ENCODE data around the gene PLXNA2. TPM values are rescaled to one million over a fixed set of nuclear protein-coding genes. Genes with fewer than 3 reads are reported as not detected.
A peak's percentile ranks its signal among the peaks of the same experiment; 100 is the strongest.

The PLXNA2 gene
- total RNA-seq, 2 experiments from 2014 or later: 0.15 to 0.26 TPM

DNA sequence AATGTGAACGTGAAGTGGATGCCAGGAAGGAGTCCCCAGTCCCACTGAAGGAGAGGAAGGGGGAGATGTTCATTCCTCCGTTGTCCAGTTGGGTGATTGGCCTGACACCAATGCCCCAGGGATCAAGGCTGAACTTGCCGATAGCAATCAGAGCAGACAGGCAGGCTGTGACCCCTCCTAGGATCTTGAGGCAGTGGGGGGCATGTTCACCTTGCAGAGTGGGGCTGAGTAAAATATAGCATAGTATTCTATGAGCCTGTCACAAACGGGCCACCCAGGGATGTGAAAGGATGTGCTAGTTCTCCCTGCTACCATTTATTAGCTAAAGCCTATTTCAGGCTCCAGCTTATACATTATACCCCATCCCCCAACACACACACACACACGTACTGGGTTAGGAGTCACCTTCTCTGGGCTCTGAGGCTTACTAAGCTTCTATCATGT, 252.6 kb downstream of the PLXNA2 start:
- DNase-seq (peak; percentile 31), ATAC-seq (no peak)
- H3K9me3 Mint-ChIP-seq (ENCODE audit: low read depth): no peaks in the 10 kb centered on the region
- CTCF ChIA-PET: no interaction called here
- H3K4me3 Mint-ChIP-seq: no peak overlapping the region
- no peak overlapping the region for H3K27ac Mint-ChIP-seq
- H3K27me3 Mint-ChIP-seq: peaks cover 23% of the 10 kb centered on the region
- H3K36me3 Mint-ChIP-seq: no peaks in the 10 kb centered on the region
- no peaks in the 10 kb centered on the region for H3K4me1 Mint-ChIP-seq

DNA sequence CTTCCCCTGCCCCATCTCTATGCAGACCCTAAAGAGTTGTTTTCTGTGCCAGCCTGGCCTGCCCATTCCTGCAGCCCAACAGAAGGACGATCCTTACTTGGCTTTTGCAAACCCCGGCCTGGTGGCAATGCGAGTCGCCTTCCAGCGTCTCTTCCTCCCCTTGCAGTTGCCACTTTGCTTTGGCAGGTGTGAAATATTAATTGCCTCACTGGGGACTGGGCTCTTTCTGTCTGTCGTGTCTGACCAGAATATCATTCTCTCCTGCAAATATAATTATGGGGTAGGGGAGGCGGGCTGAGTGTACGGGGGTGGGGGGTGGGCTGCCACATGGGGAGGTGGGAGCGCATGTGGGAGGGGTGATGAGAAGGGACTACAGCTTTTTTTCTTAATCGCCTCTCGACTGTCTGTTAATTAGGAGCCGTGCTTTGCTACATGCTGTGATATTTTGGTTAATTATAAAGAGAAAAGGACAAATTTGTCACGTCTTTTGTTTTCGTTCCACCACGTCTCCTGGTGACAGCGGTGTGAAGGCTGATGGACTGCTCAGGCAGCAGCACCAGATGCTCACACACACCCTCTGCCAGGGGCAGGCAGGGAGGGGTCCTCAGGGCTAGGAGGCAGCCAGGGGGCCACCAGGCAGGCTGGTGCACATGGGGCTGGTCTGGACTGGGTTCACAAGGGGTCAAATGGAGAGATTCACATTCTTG, 253.2 kb downstream of the PLXNA2 start:
- H3K9me3 Mint-ChIP-seq (ENCODE audit: low read depth): no peaks in the 10 kb centered on the region
- H3K36me3 Mint-ChIP-seq: no peaks in the 10 kb centered on the region
- H3K27ac Mint-ChIP-seq: no peak overlapping the region
- CTCF ChIA-PET: no interaction called here
- ATAC-seq (no peak), DNase-seq (peak; percentile 23)
- peaks cover 25% of the 10 kb centered on the region for H3K27me3 Mint-ChIP-seq
- H3K4me3 Mint-ChIP-seq: no peak overlapping the region
- no peaks in the 10 kb centered on the region for H3K4me1 Mint-ChIP-seq

DNA sequence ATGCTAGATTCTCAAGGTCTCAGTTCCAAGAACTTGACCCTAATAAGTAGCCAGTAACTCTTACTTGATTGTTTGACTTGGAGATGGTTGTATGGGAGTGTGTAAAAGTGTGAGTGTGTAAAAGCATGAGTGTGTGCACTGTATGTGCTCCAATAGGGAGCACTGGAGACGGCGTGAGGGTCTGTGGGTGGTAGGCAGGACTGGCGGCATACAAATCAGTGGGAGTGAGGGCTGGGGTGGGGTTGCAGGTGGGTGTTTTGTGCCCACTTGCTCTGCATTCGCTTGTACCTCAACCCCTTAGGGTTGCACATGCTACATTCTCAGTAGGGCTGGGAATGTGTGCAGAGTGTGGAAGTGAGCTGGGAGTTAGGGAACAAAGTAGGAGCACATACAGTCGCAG, 253.7 kb downstream of the PLXNA2 start:
- H3K4me3 Mint-ChIP-seq: no peak overlapping the region
- no peaks in the 10 kb centered on the region for H3K36me3 Mint-ChIP-seq
- peak; percentile 15 for DNase-seq
- CTCF ChIA-PET: no interaction called here
- H3K9me3 Mint-ChIP-seq (ENCODE audit: low read depth): no peaks in the 10 kb centered on the region
- peaks cover 24% of the 10 kb centered on the region for H3K27me3 Mint-ChIP-seq
- no peaks in the 10 kb centered on the region for H3K4me1 Mint-ChIP-seq
- no peak overlapping the region for H3K27ac Mint-ChIP-seq
- ATAC-seq: no peak

- CTCF ChIA-PET: no interaction called here
- no peaks in the 10 kb centered on the region for H3K4me1 Mint-ChIP-seq
- no peak overlapping the region for H3K4me3 Mint-ChIP-seq
These were observed 255.6 kb downstream of the PLXNA2 start for GRCh38 chr1:207988326-207989165.

GRCh38 chr1:207987164-207987563, 257.0 kb downstream of the PLXNA2 start:
- ATAC-seq: no peak
- no peak overlapping the region for H3K27ac Mint-ChIP-seq
- H3K36me3 Mint-ChIP-seq: no peaks in the 10 kb centered on the region
- DNase-seq: peak; percentile 1
- CTCF ChIA-PET: no interaction called here
- no peak overlapping the region for H3K4me3 Mint-ChIP-seq
- H3K27me3 Mint-ChIP-seq: peaks cover 20% of the 10 kb centered on the region
- H3K4me1 Mint-ChIP-seq: no peaks in the 10 kb centered on the region
- H3K9me3 Mint-ChIP-seq (ENCODE audit: low read depth): no peaks in the 10 kb centered on the region

More at GRCh38 chr1:207988326-207989165, 255.6 kb downstream of the PLXNA2 start:
- Mint-ChIP-seq H3K9me3 (ENCODE audit: low read depth) (no peaks in the 10 kb centered on the region), H3K36me3 (no peaks in the 10 kb centered on the region), H3K27me3 (peaks cover 16% of the 10 kb centered on the region), H3K27ac (no peak overlapping the region)
- ATAC-seq (no peak), DNase-seq (peak; percentile 26)

DNA sequence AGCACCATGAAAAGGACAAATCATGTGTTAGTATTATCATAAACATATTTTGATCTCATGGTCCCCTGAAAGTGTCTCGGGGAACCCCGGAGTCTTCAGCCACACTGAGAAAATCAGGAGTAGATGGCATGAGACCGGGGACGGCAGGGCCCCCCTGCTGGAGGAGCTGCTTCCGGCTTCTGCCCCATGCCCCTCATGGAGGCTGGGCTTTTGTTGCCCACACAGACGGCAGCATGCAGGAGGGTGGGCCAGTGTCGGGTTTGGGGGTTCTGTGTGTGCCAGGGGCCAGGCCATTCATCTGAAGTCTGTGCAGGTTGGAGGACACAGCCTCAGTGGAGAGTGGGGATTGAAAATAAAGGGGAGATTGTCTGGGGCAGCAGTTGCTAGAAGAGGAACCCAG, 258.2 kb downstream of the PLXNA2 start:
- ATAC-seq (no peak), DNase-seq (peak; percentile 34)
- Mint-ChIP-seq H3K4me3 (no peak overlapping the region), H3K27me3 (peaks cover 20% of the 10 kb centered on the region), H3K4me1 (no peaks in the 10 kb centered on the region), H3K27ac (no peak overlapping the region), H3K9me3 (ENCODE audit: low read depth) (no peaks in the 10 kb centered on the region), H3K36me3 (no peaks in the 10 kb centered on the region)
- CTCF ChIA-PET: no interaction called here

- DNase-seq (no peak), ATAC-seq (no peak)
- Mint-ChIP-seq H3K4me1 (no peaks in the 10 kb centered on the region), H3K27ac (no peak overlapping the region), H3K27me3 (peaks cover 23% of the 10 kb centered on the region), H3K36me3 (no peaks in the 10 kb centered on the region), H3K4me3 (no peak overlapping the region), H3K9me3 (ENCODE audit: low read depth) (no peaks in the 10 kb centered on the region)
- CTCF ChIA-PET: no interaction called here
These were observed 259.2 kb downstream of the PLXNA2 start for GRCh38 chr1:207984831-207985572.

DNA sequence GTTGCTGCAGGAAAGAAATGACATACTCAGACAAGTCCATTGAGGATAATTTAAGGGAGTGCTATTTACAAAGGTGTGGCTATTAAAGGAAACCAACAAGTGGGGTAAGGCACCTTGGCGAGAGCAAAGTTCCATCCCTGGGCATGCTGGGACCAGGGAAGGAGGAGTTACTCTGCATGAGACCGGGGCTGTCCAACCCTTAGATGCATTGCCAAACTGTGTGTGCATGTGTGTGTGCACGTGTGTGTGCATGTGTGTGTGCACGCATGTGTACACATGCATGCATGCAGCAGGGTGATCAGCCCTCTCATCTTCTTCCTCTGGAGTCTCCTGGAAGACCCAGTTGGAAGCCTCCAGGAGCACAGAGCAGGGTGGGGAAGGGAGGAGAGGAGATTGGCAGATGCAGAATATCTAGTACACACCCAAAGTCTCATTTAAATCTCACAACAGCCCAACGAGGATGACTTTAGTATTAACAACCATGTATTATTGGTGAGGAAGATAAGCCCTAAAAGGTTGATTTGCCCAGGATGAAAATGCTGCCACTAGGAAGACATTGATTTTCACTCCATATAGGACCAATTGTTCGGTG, 261.0 kb downstream of the PLXNA2 start:
- no peak overlapping the region for H3K4me3 Mint-ChIP-seq
- no peaks in the 10 kb centered on the region for H3K9me3 Mint-ChIP-seq (ENCODE audit: low read depth)
- DNase-seq (no peak), ATAC-seq (no peak)
- CTCF ChIA-PET: interaction anchor here (0.9 kb wide), 1 partner anchor 14 kb away, joined by 3 read pairs; no protein-coding TSS in a partner anchor
- H3K27ac Mint-ChIP-seq: no peak overlapping the region
- H3K36me3 Mint-ChIP-seq: no peaks in the 10 kb centered on the region
- H3K27me3 Mint-ChIP-seq: peaks cover 28% of the 10 kb centered on the region
- H3K4me1 Mint-ChIP-seq: no peaks in the 10 kb centered on the region

GRCh38 chr1:207981976-207982375, 262.2 kb downstream of the PLXNA2 start:
- Mint-ChIP-seq H3K4me3 (no peak overlapping the region), H3K9me3 (ENCODE audit: low read depth) (no peaks in the 10 kb centered on the region), H3K27ac (no peak overlapping the region), H3K27me3 (peaks cover 26% of the 10 kb centered on the region), H3K36me3 (no peaks in the 10 kb centered on the region), H3K4me1 (no peaks in the 10 kb centered on the region)
- ATAC-seq (no peak), DNase-seq (peak; percentile 36)
- CTCF ChIA-PET: interaction anchor here (1.1 to 1.6 kb wide), 2 partner anchors 12 to 28 kb away, joined by 3 read pairs; no protein-coding TSS in a partner anchor

- H3K4me3 Mint-ChIP-seq: no peak overlapping the region
- CTCF ChIA-PET: no interaction called here
- no peaks in the 10 kb centered on the region for H3K36me3 Mint-ChIP-seq
- no peaks in the 10 kb centered on the region for H3K9me3 Mint-ChIP-seq (ENCODE audit: low read depth)
- ATAC-seq (no peak), DNase-seq (no peak)
- peaks cover 38% of the 10 kb centered on the region for H3K27me3 Mint-ChIP-seq
- H3K27ac Mint-ChIP-seq: no peak overlapping the region
- no peaks in the 10 kb centered on the region for H3K4me1 Mint-ChIP-seq
These were observed 265.7 kb downstream of the PLXNA2 start for GRCh38 chr1:207978441-207978840.

DNA sequence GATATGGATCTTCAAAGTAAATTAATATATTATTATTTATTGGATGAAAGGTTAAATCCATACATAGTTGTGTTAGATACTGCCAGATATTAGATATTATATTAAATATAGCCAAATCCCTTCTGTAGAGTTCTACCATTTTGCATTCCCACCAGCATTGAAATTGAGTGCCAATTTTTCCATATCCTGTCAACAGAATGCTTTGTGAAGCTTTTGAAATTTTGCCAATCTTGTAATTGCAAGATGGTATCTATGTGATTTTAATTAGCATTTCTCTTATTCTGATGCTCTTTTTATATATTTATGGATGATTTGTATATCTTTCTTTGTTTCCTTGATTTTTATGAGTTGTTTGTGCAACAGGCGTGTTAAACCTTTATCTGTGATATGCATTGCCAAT, 266.3 kb downstream of the PLXNA2 start:
- DNase-seq: no peak
- Mint-ChIP-seq H3K36me3 (no peaks in the 10 kb centered on the region), H3K27ac (no peak overlapping the region), H3K4me1 (no peaks in the 10 kb centered on the region), H3K4me3 (no peak overlapping the region), H3K27me3 (peaks cover 34% of the 10 kb centered on the region), H3K9me3 (ENCODE audit: low read depth) (no peaks in the 10 kb centered on the region)
- no peak for ATAC-seq
- CTCF ChIA-PET: no interaction called here

GRCh38 chr1:207973898-207974568, 270.2 kb downstream of the PLXNA2 start:
- H3K27me3 Mint-ChIP-seq: peaks cover 39% of the 10 kb centered on the region
- CTCF ChIA-PET: interaction anchor here (0.8 to 1.3 kb wide), 4 partner anchors 9 to 24 kb away, joined by 4 to 5 read pairs (median 4); no protein-coding TSS in a partner anchor

More at GRCh38 chr1:207973898-207974568, 270.2 kb downstream of the PLXNA2 start:
- no peak for DNase-seq
- ATAC-seq: no peak
- no peaks in the 10 kb centered on the region for H3K9me3 Mint-ChIP-seq (ENCODE audit: low read depth)
- no peaks in the 10 kb centered on the region for H3K4me1 Mint-ChIP-seq
- H3K36me3 Mint-ChIP-seq: no peaks in the 10 kb centered on the region
- H3K27ac Mint-ChIP-seq: no peak overlapping the region
- H3K4me3 Mint-ChIP-seq: no peak overlapping the region
